Neural progenitor cell (in vitro differentiated cells): Measurements from ENCODE around the gene PPAT. TPM values are rescaled to one million over a fixed set of nuclear protein-coding genes. Genes with fewer than 3 reads are reported as not detected.

Experiments used
- DNase-seq: peaks from one replicate; pipeline ENCODE4 v3.0.0-alpha.2; 2016; ENCODE audit warnings: low spot score
- H2AFZ ChIP-seq: fragments of 200-600 bp; sonication (generic); replicated peaks from 2 replicates; pipeline ENCODE4 v1.6.1; 2016; ENCODE audit warnings: antibody characterized with exemption
- H3F3A ChIP-seq: fragments of 200-600 bp; sonication (generic); 2 replicates; pipeline ENCODE4 v1.6.1; 2016; ENCODE audit warnings: antibody characterized with exemption, low read depth
- H3K27ac ChIP-seq: fragments of 200-600 bp; sonication (generic); 2 replicates; pipeline ENCODE4 v1.5.1; 2016; ENCODE audit warnings: mild to moderate bottlenecking
- H3K27me3 ChIP-seq: fragments of 200-600 bp; sonication (generic); 2 replicates; pipeline ENCODE4 v1.6.1; 2016; ENCODE audit warnings: mild to moderate bottlenecking, moderate library complexity
- H3K36me3 ChIP-seq: fragments of 200-600 bp; sonication (generic); 2 replicates; pipeline ENCODE4 v1.5.1; 2016
- H3K4me1 ChIP-seq: fragments of 200-600 bp; sonication (generic); 2 replicates; pipeline ENCODE4 v1.6.1; 2016; ENCODE audit warnings: mixed run types
- H3K4me2 ChIP-seq: fragments of 200-600 bp; sonication (generic); 2 replicates; pipeline ENCODE4 v1.6.1; 2016
- H3K4me3 ChIP-seq: fragments of 200-600 bp; sonication (generic); 2 replicates; pipeline ENCODE4 v1.5.1; 2016
- H3K79me2 ChIP-seq: fragments of 200-600 bp; sonication (generic); 2 replicates; pipeline ENCODE4 v1.6.1; 2016; ENCODE audit warnings: low read depth
- H3K9ac ChIP-seq: fragments of 200-600 bp; sonication (generic); 2 replicates; pipeline ENCODE4 v1.6.1; 2016
- H3K9me3 ChIP-seq: fragments of 200-600 bp; sonication (generic); 2 replicates; pipeline ENCODE4 v1.5.1; 2016; ENCODE audit warnings: low read depth
- H4K20me1 ChIP-seq: fragments of 200-600 bp; sonication (generic); 2 replicates; pipeline ENCODE4 v1.6.1; 2016; ENCODE audit warnings: low read depth
- H3K27ac Mint-ChIP-seq: 3 replicates; pipeline ENCODE4 v1.8.0; 2021; ENCODE audit warnings: mixed read lengths
- H3K27me3 Mint-ChIP-seq: 2 replicates; pipeline ENCODE4 v1.8.0; 2022; ENCODE audit warnings: low read depth, mild to moderate bottlenecking, inconsistent platforms, moderate library complexity, mixed read lengths; ENCODE audit not compliant: insufficient read depth
- H3K36me3 Mint-ChIP-seq: 3 replicates; pipeline ENCODE4 v1.8.0; 2021; ENCODE audit warnings: mixed read lengths
- H3K4me1 Mint-ChIP-seq: 3 replicates; pipeline ENCODE4 v1.8.0; 2021; ENCODE audit warnings: mixed read lengths
- H3K4me3 Mint-ChIP-seq: 3 replicates; pipeline ENCODE4 v1.8.0; 2021; ENCODE audit warnings: mild to moderate bottlenecking, moderate library complexity, mixed read lengths
- H3K9me3 Mint-ChIP-seq: 3 replicates; pipeline ENCODE4 v1.8.0; 2020; ENCODE audit warnings: mixed read lengths
- EZH2 ChIP-seq: fragments of 200-600 bp; sonication (generic); IDR thresholded peaks from 2 replicates; pipeline ENCODE4 v1.6.1; 2017; ENCODE audit warnings: antibody characterized with exemption, mild to moderate bottlenecking, moderate library complexity
- EZH2phosphoT487 ChIP-seq: fragments of 200-600 bp; sonication (generic); IDR thresholded peaks from 2 replicates; pipeline ENCODE4 v1.6.1; 2017; ENCODE audit warnings: antibody characterized with exemption
- total RNA-seq: library from RNA; depleted of rRNA; stranded (reverse); fragments of >200 nt; gene quantifications from 2 replicates; pipeline ENCODE4 v1.2.3, GENCODE V29; 2015; ENCODE audit warnings: low replicate concordance
- TF ChIP-seq, protein P1 (sequence below): fragments of 200-600 bp; sonication (generic); IDR thresholded peaks from 2 replicates; pipeline ENCODE4 v1.5.1; 2017; ENCODE audit warnings: antibody characterized with exemption, mild to moderate bottlenecking

The PPAT gene
- total RNA-seq, 1 donor from 2014 or later = 108 TPM

DNA sequence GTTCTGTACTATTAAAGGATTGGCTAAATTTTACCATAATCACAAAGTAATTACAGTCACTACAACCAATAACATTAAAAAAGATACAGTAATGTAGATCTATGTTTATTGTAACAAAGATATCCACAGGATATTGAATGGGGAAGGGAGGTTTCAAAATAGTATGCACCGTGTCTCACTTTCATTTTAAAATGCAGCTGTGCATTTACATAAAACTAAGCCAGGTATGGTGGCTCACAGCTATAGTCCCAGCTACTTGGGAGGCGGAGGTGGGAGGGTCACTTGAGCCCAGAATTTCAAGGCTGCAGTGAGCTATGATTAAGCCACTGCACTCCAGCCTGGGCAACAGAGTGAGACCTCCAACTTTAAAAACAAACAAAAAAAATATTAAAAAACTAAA, 40.5 kb upstream of the PPAT start:
- Histone ChIP-seq H4K20me1 (no peaks in the 10 kb centered on the region), H3F3A (no peaks in the 10 kb centered on the region), H3K27ac (no peak overlapping the region), H3K4me3 (no peak overlapping the region), H3K79me2 (peaks cover 8% of the 10 kb centered on the region), H3K9ac (no peak overlapping the region), H2AFZ (no peak overlapping the region), H3K36me3 (peaks cover 40% of the 10 kb centered on the region), H3K4me1 (no peaks in the 10 kb centered on the region), H3K9me3 (no peaks in the 10 kb centered on the region), H3K27me3 (no peaks in the 10 kb centered on the region), H3K4me2 (no peak overlapping the region)
- Mint-ChIP-seq H3K4me1 (no peaks in the 10 kb centered on the region), H3K27me3 (no peaks in the 10 kb centered on the region), H3K36me3 (peaks cover 32% of the 10 kb centered on the region), H3K9me3 (no peaks in the 10 kb centered on the region), H3K4me3 (no peak overlapping the region), H3K27ac (no peak overlapping the region)
- no peak for DNase-seq
- no peak for TF ChIP-seq EZH2phosphoT487
- TF ChIP-seq, protein P1, sequence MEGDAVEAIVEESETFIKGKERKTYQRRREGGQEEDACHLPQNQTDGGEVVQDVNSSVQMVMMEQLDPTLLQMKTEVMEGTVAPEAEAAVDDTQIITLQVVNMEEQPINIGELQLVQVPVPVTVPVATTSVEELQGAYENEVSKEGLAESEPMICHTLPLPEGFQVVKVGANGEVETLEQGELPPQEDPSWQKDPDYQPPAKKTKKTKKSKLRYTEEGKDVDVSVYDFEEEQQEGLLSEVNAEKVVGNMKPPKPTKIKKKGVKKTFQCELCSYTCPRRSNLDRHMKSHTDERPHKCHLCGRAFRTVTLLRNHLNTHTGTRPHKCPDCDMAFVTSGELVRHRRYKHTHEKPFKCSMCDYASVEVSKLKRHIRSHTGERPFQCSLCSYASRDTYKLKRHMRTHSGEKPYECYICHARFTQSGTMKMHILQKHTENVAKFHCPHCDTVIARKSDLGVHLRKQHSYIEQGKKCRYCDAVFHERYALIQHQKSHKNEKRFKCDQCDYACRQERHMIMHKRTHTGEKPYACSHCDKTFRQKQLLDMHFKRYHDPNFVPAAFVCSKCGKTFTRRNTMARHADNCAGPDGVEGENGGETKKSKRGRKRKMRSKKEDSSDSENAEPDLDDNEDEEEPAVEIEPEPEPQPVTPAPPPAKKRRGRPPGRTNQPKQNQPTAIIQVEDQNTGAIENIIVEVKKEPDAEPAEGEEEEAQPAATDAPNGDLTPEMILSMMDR = no peak
- TF ChIP-seq EZH2 = no peak

DNA sequence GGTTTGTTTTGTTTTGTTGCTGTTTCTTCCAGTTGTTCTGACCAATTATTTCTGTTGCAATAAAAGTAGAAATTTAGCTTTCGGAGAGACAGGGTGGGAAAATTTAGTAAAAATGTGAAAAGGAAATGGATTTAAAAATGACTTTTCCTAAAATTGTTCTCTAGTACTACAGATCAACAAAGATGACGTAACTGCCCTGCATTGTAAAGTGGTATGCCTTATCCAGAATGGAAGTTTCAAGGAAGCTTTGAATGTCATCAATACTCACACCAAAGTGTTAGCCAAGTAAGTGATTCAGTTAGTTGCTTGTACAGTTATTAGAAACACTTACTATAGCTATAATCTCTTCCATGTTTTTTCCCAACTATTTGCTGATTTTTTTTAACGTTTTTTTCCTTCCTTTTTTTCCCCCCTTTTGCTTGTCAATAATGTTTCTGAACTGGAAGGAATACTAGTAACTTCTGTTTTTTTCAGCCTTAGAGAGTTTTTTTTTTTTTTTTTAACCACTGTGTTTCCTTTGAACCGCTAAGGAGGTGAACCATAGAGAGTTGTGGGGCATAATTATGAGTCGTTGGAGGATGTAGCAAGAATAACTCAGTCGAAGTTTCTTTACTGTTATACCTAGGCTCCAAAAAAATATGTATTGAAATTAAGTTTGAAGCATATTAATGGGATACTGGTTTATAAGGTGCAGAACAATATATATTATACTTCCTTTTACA, 34.2 kb upstream of the PPAT start:
- Histone ChIP-seq H4K20me1 (peaks cover 30% of the 10 kb centered on the region), H3K27ac (no peak overlapping the region), H3F3A (peaks cover 7% of the 10 kb centered on the region), H2AFZ (no peak overlapping the region), H3K4me2 (peak overlapping the region; percentile 96), H3K27me3 (no peaks in the 10 kb centered on the region), H3K4me3 (peak overlapping the region; percentile 92), H3K4me1 (peaks cover 10% of the 10 kb centered on the region), H3K79me2 (peaks cover 70% of the 10 kb centered on the region), H3K9me3 (no peaks in the 10 kb centered on the region), H3K36me3 (peaks cover 26% of the 10 kb centered on the region), H3K9ac (no peak overlapping the region)
- Mint-ChIP-seq H3K4me1 (peaks cover 40% of the 10 kb centered on the region), H3K9me3 (no peaks in the 10 kb centered on the region), H3K27ac (no peak overlapping the region), H3K27me3 (peaks cover 6% of the 10 kb centered on the region), H3K4me3 (peak overlapping the region; percentile 45), H3K36me3 (peaks cover 20% of the 10 kb centered on the region)
- no peak for DNase-seq
- TF ChIP-seq, protein P1 = no peak
- TF ChIP-seq EZH2 = no peak
- no peak for TF ChIP-seq EZH2phosphoT487

DNA sequence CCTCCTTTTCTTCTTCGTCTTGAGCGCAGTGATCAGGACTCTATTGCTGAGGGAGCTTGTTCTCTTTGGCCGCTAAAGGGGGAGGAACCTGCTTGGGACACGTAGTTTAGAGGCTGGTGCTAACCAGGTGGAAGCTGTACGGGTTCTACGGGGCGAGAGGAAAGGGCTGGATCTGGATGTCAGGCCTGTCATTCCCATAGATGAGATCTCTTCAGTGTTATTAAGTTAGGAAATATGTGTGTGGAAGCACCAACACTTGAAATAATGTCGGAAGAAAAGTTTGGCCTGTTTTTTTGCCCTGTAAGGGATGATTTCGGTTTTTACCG, 32.6 kb upstream of the PPAT start:
- Histone ChIP-seq H3K9ac (peak overlapping the region; percentile 92), H3K27me3 (no peaks in the 10 kb centered on the region), H3K4me2 (peak overlapping the region; percentile 96), H2AFZ (peak overlapping the region; percentile 90), H3K9me3 (no peaks in the 10 kb centered on the region), H3K79me2 (peaks cover 74% of the 10 kb centered on the region), H3K27ac (peak overlapping the region; percentile 92), H3F3A (peaks cover 18% of the 10 kb centered on the region), H4K20me1 (peaks cover 37% of the 10 kb centered on the region), H3K4me1 (peaks cover 10% of the 10 kb centered on the region), H3K4me3 (peak overlapping the region; percentile 92), H3K36me3 (peaks cover 20% of the 10 kb centered on the region)
- Mint-ChIP-seq H3K36me3 (peaks cover 19% of the 10 kb centered on the region), H3K9me3 (no peaks in the 10 kb centered on the region), H3K27me3 (peaks cover 6% of the 10 kb centered on the region), H3K27ac (peak overlapping the region; percentile 93), H3K4me3 (peak overlapping the region; percentile 97), H3K4me1 (peaks cover 43% of the 10 kb centered on the region)
- TF ChIP-seq, protein P1 = no peak
- TF ChIP-seq EZH2 (no peak), EZH2phosphoT487 (no peak)
- DNase-seq = peak; percentile 51
